H9 (cell line): ENCODE measurements around the gene ELAC2. TPM values are rescaled to one million over a fixed set of nuclear protein-coding genes. Genes with fewer than 3 reads are reported as not detected.

Experiments
- DNase-seq: peaks from one replicate; pipeline ENCODE4 v3.0.0-alpha.2; 2017
- H2AFZ ChIP-seq: one replicate; pipeline ENCODE4 v1.6.1; 2013; ENCODE audit warnings: mild to moderate bottlenecking, low read length, control low read depth, moderate library complexity
- H2AK5ac ChIP-seq: 2 replicates; pipeline ENCODE4 v1.6.1; 2013; ENCODE audit warnings: low read length, control low read depth, mixed read lengths; ENCODE audit not compliant: insufficient read length
- H2BK120ac ChIP-seq: one replicate; pipeline ENCODE4 v1.6.1; 2013; ENCODE audit warnings: low read depth, mild to moderate bottlenecking, low read length, control low read depth, inconsistent platforms; ENCODE audit not compliant: poor library complexity, severe bottlenecking
- H2BK12ac ChIP-seq: 2 replicates; pipeline ENCODE4 v1.6.1; 2013; ENCODE audit warnings: low read length, control low read depth, mixed read lengths, low read depth; ENCODE audit not compliant: insufficient read length
- H2BK15ac ChIP-seq: 2 replicates; pipeline ENCODE4 v1.6.1; 2013; ENCODE audit warnings: low read depth, low read length, control low read depth
- H2BK20ac ChIP-seq: one replicate; pipeline ENCODE4 v1.6.1; 2013; ENCODE audit warnings: low read depth, mild to moderate bottlenecking, low read length, control low read depth, inconsistent platforms; ENCODE audit not compliant: poor library complexity, severe bottlenecking
- H2BK5ac ChIP-seq: 2 replicates; pipeline ENCODE4 v1.6.1; 2013; ENCODE audit warnings: low read length, control low read depth, mixed read lengths; ENCODE audit not compliant: insufficient read length
- H3K14ac ChIP-seq: 2 replicates; pipeline ENCODE4 v1.6.1; 2013; ENCODE audit warnings: low read length, control low read depth; ENCODE audit not compliant: insufficient read depth
- H3K18ac ChIP-seq: 2 replicates; pipeline ENCODE4 v1.6.1; 2013; ENCODE audit warnings: low read depth, mild to moderate bottlenecking, mixed read lengths, low read length, control low read depth; ENCODE audit not compliant: insufficient read length
- H3K23ac ChIP-seq: 2 replicates; pipeline ENCODE4 v1.6.1; 2013; ENCODE audit warnings: low read length, control low read depth, mixed read lengths, low read depth; ENCODE audit not compliant: insufficient read length
- H3K23me2 ChIP-seq: 2 replicates; pipeline ENCODE4 v1.6.1; 2013; ENCODE audit warnings: low read depth, mild to moderate bottlenecking, mixed read lengths, low read length, control low read depth; ENCODE audit not compliant: insufficient read length, poor library complexity, severe bottlenecking
- H3K27ac ChIP-seq: 2 replicates; pipeline ENCODE4 v1.5.1; 2013; ENCODE audit warnings: low read length, control low read depth, mixed read lengths, low read depth; ENCODE audit not compliant: insufficient read length
- H3K27me3 ChIP-seq: 2 replicates; pipeline ENCODE4 v1.6.1; 2013; ENCODE audit warnings: low read length, control low read depth, inconsistent platforms; ENCODE audit not compliant: insufficient read depth
- H3K4ac ChIP-seq: 2 replicates; pipeline ENCODE4 v1.6.1; 2013; ENCODE audit warnings: low read depth, mild to moderate bottlenecking, control low read depth, inconsistent platforms, low read length, moderate library complexity
- H3K4me1 ChIP-seq: 2 replicates; pipeline ENCODE4 v1.6.1; 2013; ENCODE audit warnings: low read length, control low read depth, inconsistent platforms; ENCODE audit not compliant: insufficient read depth
- H3K4me2 ChIP-seq: 2 replicates; pipeline ENCODE4 v1.6.1; 2013; ENCODE audit warnings: low read length, control low read depth, mixed read lengths; ENCODE audit not compliant: insufficient read length, insufficient read depth
- H3K56ac ChIP-seq: 2 replicates; pipeline ENCODE4 v1.6.1; 2013; ENCODE audit warnings: low read depth, mild to moderate bottlenecking, mixed read lengths, low read length, control low read depth; ENCODE audit not compliant: insufficient read length
- H3K79me1 ChIP-seq: 2 replicates; pipeline ENCODE4 v1.6.1; 2013; ENCODE audit warnings: low read depth, mild to moderate bottlenecking, moderate library complexity, low read length, control low read depth, inconsistent platforms; ENCODE audit not compliant: insufficient read depth, poor library complexity, severe bottlenecking
- H3K79me2 ChIP-seq: 2 replicates; pipeline ENCODE4 v1.6.1; 2013; ENCODE audit warnings: low read length, control low read depth, inconsistent platforms; ENCODE audit not compliant: insufficient read depth
- H3K9ac ChIP-seq: 2 replicates; pipeline ENCODE4 v1.6.1; 2013; ENCODE audit warnings: low read length, control low read depth, mixed read lengths; ENCODE audit not compliant: insufficient read length; ENCODE audit errors: extremely low read depth
- H3K9me3 ChIP-seq: one replicate; pipeline ENCODE4 v1.6.1; 2013; ENCODE audit warnings: low read depth, low read length, inconsistent platforms; ENCODE audit not compliant: control insufficient read depth
- H3T11ph ChIP-seq: one replicate; pipeline ENCODE4 v1.6.1; 2013; ENCODE audit warnings: mild to moderate bottlenecking, low read length, control low read depth, inconsistent platforms
- H4K20me1 ChIP-seq: one replicate; pipeline ENCODE4 v1.6.1; 2013; ENCODE audit not compliant: control insufficient read depth, insufficient read length, insufficient read depth
- H4K5ac ChIP-seq: 2 replicates; pipeline ENCODE4 v1.6.1; 2013; ENCODE audit warnings: low read depth, mild to moderate bottlenecking, mixed read lengths, low read length, control low read depth; ENCODE audit not compliant: insufficient read length
- H4K8ac ChIP-seq: replicated peaks from 2 replicates; pipeline ENCODE4 v1.6.1; 2013; ENCODE audit warnings: low read length, control low read depth, mixed read lengths, low read depth; ENCODE audit not compliant: insufficient read length
- H4K91ac ChIP-seq: 2 replicates; pipeline ENCODE4 v1.6.1; 2013; ENCODE audit warnings: low read depth, mild to moderate bottlenecking, moderate library complexity, mixed read lengths, low read length, control low read depth; ENCODE audit not compliant: insufficient read length
- H3K27ac Mint-ChIP-seq, 3 experiments: 2 replicates in 2 of 3; 3 replicates in 1 of 3; pipeline ENCODE4 v1.8.0; 2020 to 2021; ENCODE audit warnings: mixed read lengths in 3 of 3, mild to moderate bottlenecking in 1 of 3, moderate library complexity in 1 of 3
- H3K27me3 Mint-ChIP-seq: 2 replicates; pipeline ENCODE4 v1.8.0; 2021; ENCODE audit warnings: low read depth, mild to moderate bottlenecking, moderate library complexity, mixed read lengths
- H3K36me3 Mint-ChIP-seq, 3 experiments: 2 replicates in 2 of 3; 3 replicates in 1 of 3; pipeline ENCODE4 v1.8.0; 2020 to 2021; ENCODE audit warnings: low read depth in 3 of 3, mixed read lengths in 3 of 3; ENCODE audit not compliant: insufficient read depth in 1 of 3
- H3K4me1 Mint-ChIP-seq, 2 experiments: 2 replicates each; pipeline ENCODE4 v1.8.0; 2020; ENCODE audit warnings: mixed read lengths in 2 of 2
- H3K4me3 Mint-ChIP-seq, 2 experiments: 2 replicates in 1 of 2; 3 replicates in 1 of 2; pipeline ENCODE4 v1.8.0; 2020 to 2021; ENCODE audit warnings: mild to moderate bottlenecking in 2 of 2, mixed read lengths in 2 of 2, moderate library complexity in 1 of 2
- H3K9me3 Mint-ChIP-seq, 2 experiments: 2 replicates in 1 of 2; 3 replicates in 1 of 2; pipeline ENCODE4 v1.8.0; 2020; ENCODE audit warnings: mild to moderate bottlenecking in 2 of 2, mixed read lengths in 2 of 2, moderate library complexity in 1 of 2
- CTCF ChIP-seq: fragments of 200-600 bp; sonication (generic); conservative IDR thresholded peaks from 3 replicates; pipeline ENCODE4 v1.8.0; 2021; ENCODE audit warnings: antibody characterized with exemption, mild to moderate bottlenecking
- WGBS: extraction: QIAGEN DNeasy Blood & Tissue Kit; methylation state at CpG from one replicate; pipeline ENCODE4 v1.1.7; 2013; ENCODE audit warnings: missing lambda C conversion rate, low lambda C conversion rate, mixed read lengths; ENCODE audit not compliant: insufficient read length; ENCODE audit errors: extremely low coverage; 5-methylcytosine and 5-hydroxymethylcytosine counted together
- total RNA-seq: library from RNA; stranded (reverse); gene quantifications from 2 replicates; pipeline ENCODE4 v1.2.1, GENCODE V29; 2021

The ELAC2 gene
- total RNA-seq, 1 experiment from 2014 or later = 90.7 TPM

- Histone ChIP-seq H2AFZ (no peak overlapping the region), H3K23ac (no peak overlapping the region), H2BK15ac (no peak overlapping the region), H3K18ac (no peak overlapping the region), H2BK5ac (no peak overlapping the region), H2AK5ac (no peak overlapping the region), H3K79me2 (no peaks in the 10 kb centered on the region), H2BK120ac (no peak overlapping the region), H3K4me2 (no peak overlapping the region), H4K20me1 (no peaks in the 10 kb centered on the region), H3K9ac (no peak overlapping the region), H3K9me3 (no peaks in the 10 kb centered on the region), H3T11ph (no peak overlapping the region), H3K4ac (no peak overlapping the region), H3K79me1 (no peaks in the 10 kb centered on the region), H3K14ac (no peak overlapping the region), H4K91ac (no peak overlapping the region), H3K27me3 (no peaks in the 10 kb centered on the region), H3K23me2 (no peaks in the 10 kb centered on the region), H3K27ac (no peak overlapping the region), H2BK12ac (no peak overlapping the region), H3K4me1 (0 out of 2 replicates have a peak, but pooled peaks cover 4% of the 10 kb centered on the region), H2BK20ac (no peak overlapping the region), H4K5ac (no peak overlapping the region), H3K56ac (no peak overlapping the region), H4K8ac (no peak overlapping the region)
- Mint-ChIP-seq H3K27ac (peak overlapping the region in 2 of 3 experiments; percentile 29 to 55; a peak in 1 of 7 replicates), H3K36me3 (peaks cover 0 to 10% (median 10%) of the 10 kb centered on the region in 3 experiments), H3K9me3 (no peaks in the 10 kb centered on the region; a peak in 1 of 5 replicates), H3K27me3 (no peaks in the 10 kb centered on the region), H3K4me3 (no peak overlapping the region), H3K4me1 (peaks cover 6 to 10% of the 10 kb centered on the region in 2 experiments)
- WGBS = no CpG with 5 or more reads among the region's 5 CpGs
- no peak for TF ChIP-seq CTCF
- no peak for DNase-seq
These were observed 51.4 kb downstream of the ELAC2 start for GRCh38 chr17:12966413-12966812.
